Dermis blood vessel endothelial cell (primary cell): ENCODE data around the gene ZNF382. TPM values are rescaled to one million over a fixed set of nuclear protein-coding genes. Genes with fewer than 3 reads are reported as not detected.

Experiments
- total RNA-seq: library from RNA; depleted of rRNA; stranded (reverse); fragments of >200 nt; gene quantifications from 2 replicates; pipeline ENCODE4 v1.2.3, GENCODE V29; 2014

Gene ZNF382
- total RNA-seq, 1 donor from 2014 or later, result 7.5 TPM

Other genes with a start within 250 kb of the ZNF382 start
- gene ZFP14, start 226.1 kb upstream of the ZNF382 start, total RNA-seq, result 3.3 and 5.6 TPM in 2 replicates
- gene ZFP82, start 186.7 kb upstream of the ZNF382 start, total RNA-seq, result 5.2 and 5.6 TPM in 2 replicates
- gene ZNF566, start 115.8 kb upstream of the ZNF382 start, total RNA-seq, result 9.4 and 12.6 TPM in 2 replicates
- gene ZNF260, start 77.0 kb upstream of the ZNF382 start, total RNA-seq, result 14.3 and 18.6 TPM in 2 replicates
- gene ZNF529, start 32.0 kb upstream of the ZNF382 start, total RNA-seq, result 7.0 and 10.4 TPM in 2 replicates
- 6.0 and 9.2 TPM in 2 replicates for gene ZNF461, start 61.5 kb downstream of the ZNF382 start, total RNA-seq
- gene ZNF567, start 82.3 kb downstream of the ZNF382 start, total RNA-seq, result 5.3 and 9.2 TPM in 2 replicates
- gene ZNF850, start 167.5 kb downstream of the ZNF382 start, total RNA-seq, result 2.6 and 4.8 TPM in 2 replicates
- 11.9 and 12.1 TPM in 2 replicates for gene ZNF790, start 233.1 kb downstream of the ZNF382 start, total RNA-seq
- 4.0 and 7.7 TPM in 2 replicates for gene ZNF345, start 245.6 kb downstream of the ZNF382 start, total RNA-seq